Transverse colon (tissue), 3 donors: Measurements from ENCODE around the gene FAM78B.

ENCODE experiments used
- CTCF ChIP-seq, 5 experiments: fragments of 200-600 bp in 3 of 5; fragments of 450-650 bp in 2 of 5; sonication (generic) in 3 of 5; IDR thresholded peaks; 1 replicate in 2 of 5; 2 replicates in 3 of 5; pipeline ENCODE4 v1.5.1; 2016 to 2017; ENCODE audit warnings: antibody characterized with exemption in 5 of 5, inconsistent platforms in 3 of 5, mild to moderate bottlenecking in 2 of 5, moderate library complexity in 1 of 5
- POLR2A ChIP-seq: fragments of 450-650 bp; IDR thresholded peaks from one replicate; pipeline ENCODE4 v1.6.1; 2016; ENCODE audit warnings: antibody characterized with exemption, mild to moderate bottlenecking, moderate library complexity

DNA sequence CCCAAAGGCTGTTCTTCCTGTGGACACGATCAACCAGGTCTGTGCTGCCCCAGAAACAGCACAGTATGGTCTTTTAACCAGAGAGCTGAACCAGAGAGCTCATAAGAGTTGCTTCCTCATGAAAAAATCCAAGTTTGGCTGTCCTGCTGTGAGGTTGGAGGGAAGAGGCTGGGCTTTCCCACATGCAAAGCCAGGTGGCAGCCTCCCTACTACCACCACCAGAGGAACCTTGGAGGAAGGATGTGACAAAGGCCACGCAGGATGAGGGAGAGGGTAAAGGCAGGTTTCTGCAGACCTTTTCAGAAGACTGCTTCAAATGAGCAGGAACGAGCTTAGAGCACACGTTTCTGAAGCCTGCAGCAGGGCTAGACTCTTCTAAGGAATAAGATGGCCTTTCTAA is 27.1 kb downstream of the FAM78B start:
- TF ChIP-seq POLR2A (no peak), CTCF (IDR thresholded peaks at IDR 0.05) (no peak)
